HG03342 (cell line): Measurements from ENCODE around the gene SMYD1.
"Not testable (repeated sequence)": the region's sequence is repeated elsewhere in the genome, so short reads cannot be mapped to it uniquely, and the experiment has no call there.

Source experiments
- ATAC-seq: cut with Tn5 transposase; IDR thresholded peaks from one replicate; pipeline ENCODE4 v1.9.1; 2021; ENCODE audit warnings: mild to moderate bottlenecking, moderate library complexity; ENCODE audit not compliant: unreplicated experiment

The SMYD1 gene

DNA sequence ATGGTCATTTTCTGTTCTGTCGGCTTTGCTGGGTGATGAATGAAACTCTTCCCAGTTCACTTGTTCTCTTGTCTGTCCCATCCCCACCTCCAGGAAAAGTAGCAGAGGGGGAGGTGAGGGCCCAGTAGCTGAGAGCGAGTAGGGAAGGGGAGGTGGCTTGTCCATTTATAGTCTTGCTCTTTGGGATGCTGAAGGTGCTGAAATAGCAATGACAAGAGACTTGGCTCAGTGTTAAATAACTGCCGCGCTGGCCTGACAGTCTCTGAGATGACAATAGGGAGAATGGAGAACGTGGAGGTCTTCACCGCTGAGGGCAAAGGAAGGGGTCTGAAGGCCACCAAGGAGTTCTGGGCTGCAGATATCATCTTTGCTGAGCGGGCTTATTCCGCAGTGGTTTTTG, at the start of gene SMYD1:
Gene SMYD1, plus strand, starts transcription at position 228 of the 400 bp plus-strand sequence. Its CDS starts 40 bp downstream, at position 268.
- no peak for ATAC-seq

GRCh38 chr2:88018077-88018805, 49.4 kb upstream of the SMYD1 start:
- not testable (repeated sequence) for ATAC-seq

DNA sequence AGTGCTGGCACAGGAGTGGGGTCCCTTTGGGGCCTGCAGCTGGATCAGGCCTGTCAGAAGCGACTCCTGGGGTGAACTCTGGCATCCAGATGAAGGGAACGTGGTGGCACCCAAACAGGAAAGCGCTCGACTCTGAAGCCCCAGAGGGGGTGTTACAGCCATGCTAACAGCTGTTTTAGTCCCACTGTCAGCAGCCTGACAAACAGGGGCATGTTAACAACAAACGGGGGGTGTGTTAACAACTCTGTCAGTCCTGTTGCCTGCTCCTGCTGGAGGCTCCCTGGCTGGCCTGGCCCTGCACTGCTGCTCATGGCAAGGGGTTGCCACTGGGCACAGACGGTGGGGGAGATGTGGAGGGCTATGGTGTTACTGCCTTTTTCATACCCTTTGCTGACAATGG, 48.7 kb upstream of the SMYD1 start:
- ATAC-seq, result no peak

GRCh38 chr2:88019985-88020384, 47.6 kb upstream of the SMYD1 start:
- ATAC-seq, result no peak

DNA sequence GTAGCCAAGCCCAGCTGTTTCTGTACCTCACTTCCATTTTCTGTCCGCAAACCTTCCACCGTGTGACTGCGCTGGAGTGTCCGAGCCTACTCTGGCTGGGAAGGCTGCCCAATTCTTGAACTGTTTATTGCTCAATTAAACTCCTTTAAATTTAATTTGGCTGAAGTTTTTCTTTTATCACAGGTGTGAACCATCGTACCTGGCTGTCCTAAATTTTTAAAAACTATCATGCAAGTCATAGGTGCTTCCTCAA, 45.0 kb upstream of the SMYD1 start:
- no peak for ATAC-seq

DNA sequence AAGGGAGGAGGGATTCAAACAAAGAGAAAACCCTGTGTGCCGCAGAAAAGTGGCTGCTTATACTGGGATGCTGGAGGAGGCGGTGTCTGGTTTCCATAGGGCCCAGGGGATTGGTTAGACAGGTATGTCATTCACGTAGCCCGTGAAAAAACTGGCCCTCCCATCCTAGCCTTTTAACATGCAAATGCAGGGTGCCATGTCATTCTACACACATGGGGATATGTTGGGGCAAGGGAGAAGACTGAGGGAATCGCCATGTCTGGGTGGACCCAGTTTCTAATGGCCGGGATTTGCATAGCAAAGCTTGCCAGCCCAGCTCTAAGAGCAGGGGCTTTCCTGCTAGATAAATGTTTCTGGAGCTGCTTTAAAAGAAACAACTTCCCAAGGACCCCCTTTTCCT, 43.1 kb upstream of the SMYD1 start:
- ATAC-seq, result no peak

DNA sequence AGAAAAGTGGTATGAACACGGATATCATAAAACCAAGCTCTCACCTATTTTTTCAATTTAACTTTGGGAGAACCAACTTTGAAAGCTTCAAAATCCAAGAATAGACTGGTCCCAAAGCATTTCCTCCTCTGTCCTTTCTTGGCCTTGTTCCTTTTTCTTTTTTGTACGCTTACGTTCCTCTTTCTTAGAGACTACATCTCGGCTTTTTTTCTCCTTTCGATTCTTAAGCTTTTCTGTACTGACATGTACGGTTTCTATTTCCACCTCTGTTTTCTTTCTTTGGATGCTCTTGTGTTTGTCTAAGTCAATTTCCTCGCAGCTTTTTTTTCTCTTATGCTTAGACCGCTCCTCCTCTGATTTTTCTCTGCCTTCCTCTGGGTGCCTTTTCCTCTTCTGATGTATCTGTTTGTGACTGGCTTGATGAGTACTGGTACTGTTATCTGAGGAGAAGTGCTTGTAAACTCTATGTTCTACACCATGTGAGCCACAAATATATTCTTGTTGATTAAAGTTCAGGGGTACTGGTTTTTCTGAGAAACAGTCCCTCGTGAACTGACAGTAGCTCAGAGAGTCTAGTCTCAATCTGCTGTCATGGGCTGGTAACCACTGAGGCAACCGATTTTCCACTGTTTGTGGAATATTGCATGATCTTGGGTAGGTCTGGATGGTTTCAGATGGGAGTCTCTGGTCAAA, 39.8 kb upstream of the SMYD1 start:
- ATAC-seq, result no peak

GRCh38 chr2:88028931-88029330, 38.7 kb upstream of the SMYD1 start:
- ATAC-seq, result no peak

- ATAC-seq, result no peak
Observed at GRCh38 chr2:88032070-88032702, 35.4 kb upstream of the SMYD1 start.

- ATAC-seq, result no peak
Observed at GRCh38 chr2:88036182-88036581, 31.4 kb upstream of the SMYD1 start.

GRCh38 chr2:88036606-88037005, 31.0 kb upstream of the SMYD1 start:
- ATAC-seq, result no peak

GRCh38 chr2:88038263-88039105, 29.1 kb upstream of the SMYD1 start:
- no peak for ATAC-seq

DNA sequence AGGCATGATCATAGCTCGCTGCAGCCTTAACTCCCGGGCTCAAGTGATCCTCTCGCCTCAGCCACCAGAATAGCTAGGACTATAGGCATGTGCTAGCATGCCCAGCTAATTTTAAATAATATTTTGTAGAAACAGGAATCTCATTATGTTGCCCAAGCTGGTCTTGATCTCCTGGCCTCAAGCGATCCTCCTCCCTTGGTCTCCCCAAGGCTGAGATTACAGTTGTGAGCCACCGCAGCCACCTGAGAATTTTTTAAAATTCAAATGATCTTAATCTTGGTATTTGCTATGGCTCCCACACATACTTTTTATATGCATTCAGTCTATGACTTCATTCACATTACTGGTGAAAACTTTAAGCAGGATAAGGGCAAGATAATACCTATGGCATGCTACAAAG, 25.1 kb upstream of the SMYD1 start:
- no peak for ATAC-seq

- ATAC-seq, result not testable (repeated sequence)
Observed at GRCh38 chr2:88045561-88045960, 22.1 kb upstream of the SMYD1 start.

DNA sequence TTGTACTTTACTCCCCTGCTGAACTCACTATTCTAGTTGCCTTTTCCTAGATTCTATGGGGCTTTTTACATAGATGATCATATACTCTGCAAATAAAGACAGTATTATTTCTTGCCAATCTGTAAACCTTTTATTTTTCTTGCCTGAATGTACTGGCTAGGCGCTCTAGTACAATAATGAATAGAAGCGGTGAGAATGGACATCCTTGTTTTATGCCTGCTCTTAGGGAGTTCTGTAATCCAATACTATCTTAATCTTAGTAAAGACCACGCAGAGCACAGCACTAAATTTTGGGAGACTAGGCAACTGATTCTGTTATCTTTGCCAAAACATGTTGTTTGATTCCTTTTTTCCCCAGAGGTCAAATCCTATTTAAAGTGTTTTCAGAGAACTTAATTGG, 19.1 kb upstream of the SMYD1 start:
- ATAC-seq, result no peak

- ATAC-seq, result peak; percentile 44
Observed at GRCh38 chr2:88049622-88050021, 18.0 kb upstream of the SMYD1 start.

DNA sequence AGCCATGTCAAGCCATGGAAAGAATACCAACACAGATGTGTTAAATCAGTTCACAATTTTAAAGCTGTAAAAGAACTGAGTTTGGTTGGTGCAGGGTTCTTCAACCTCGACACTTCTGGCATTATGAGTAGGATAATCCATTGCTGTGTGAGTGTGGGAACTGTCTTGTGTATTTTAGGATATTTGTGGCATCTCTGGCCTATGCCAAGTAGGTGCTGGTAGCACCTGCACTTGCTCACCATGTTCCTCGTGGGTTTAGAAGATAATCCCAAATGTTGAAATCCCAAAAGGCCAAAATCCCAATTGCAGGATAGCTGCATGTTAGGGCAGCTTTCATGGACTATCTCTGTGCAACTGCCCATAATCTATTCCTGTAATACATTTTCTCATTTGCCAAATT, 15.8 kb upstream of the SMYD1 start:
- ATAC-seq, result no peak

- ATAC-seq, result no peak
Observed at GRCh38 chr2:88053296-88053695, 14.3 kb upstream of the SMYD1 start.

DNA sequence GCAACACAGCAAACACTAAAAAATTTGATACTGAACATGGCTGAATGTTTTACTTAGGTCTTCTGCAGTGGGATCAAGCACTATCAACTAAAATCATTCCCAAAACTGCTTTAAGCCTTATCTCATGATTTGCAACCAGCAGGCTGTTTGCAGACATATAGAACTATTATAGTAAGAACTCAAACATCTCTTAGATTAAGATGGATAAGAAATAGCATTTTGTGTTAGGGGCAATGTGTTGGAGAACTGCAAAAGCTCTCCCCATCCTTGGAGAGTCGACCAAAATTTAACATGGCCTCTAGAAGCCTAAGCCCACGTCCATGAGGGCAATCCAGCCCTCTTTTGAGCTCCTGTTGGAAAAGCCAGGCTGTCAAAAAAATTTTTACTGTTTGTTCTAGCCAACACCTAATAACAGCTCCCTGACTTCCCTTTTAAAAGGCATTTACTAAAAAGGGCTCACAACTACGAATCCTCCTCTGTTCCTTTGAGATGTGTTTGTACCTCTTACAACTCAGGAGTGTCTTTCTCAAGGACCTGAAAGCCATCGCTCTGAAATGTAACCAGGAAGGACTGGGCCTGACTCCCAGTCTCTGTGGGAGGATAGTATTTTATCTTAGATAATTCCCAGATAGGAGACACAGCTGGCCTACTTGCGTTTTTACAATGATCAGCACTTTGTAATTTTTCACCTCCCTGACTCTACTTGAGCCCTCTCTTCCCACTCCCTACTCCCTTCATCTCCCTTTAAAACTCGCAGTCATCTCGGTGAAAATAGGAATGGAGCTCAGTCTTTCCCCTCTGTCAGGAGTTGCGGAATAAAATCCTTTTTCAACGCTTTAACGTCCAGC, 13.5 kb upstream of the SMYD1 start:
- ATAC-seq, result no peak

GRCh38 chr2:88054782-88055370, 12.7 kb upstream of the SMYD1 start:
- ATAC-seq, result no peak
